ENCODE measurements around the gene TMED1.
"Not testable (repeated sequence)": the region's sequence is repeated elsewhere in the genome, so short reads cannot be mapped to it uniquely, and the experiment has no call there.

Gene TMED1

GRCh38 chr19:10835754-10836478 is at the start of gene TMED1:
TSS of gene TMED1 (minus strand) at chr19:10836212. CDS start at chr19:10836191, 21 bp downstream.
- peak within 1 kb of the TSS; percentile 91 for H3K9ac ChIP-seq (ENCODE audit: low read length)
- no peaks in the 10 kb centered on the region for H3K27me3 ChIP-seq (ENCODE audit: control insufficient read depth, insufficient read depth, low read length)
- H3K4me1 ChIP-seq (ENCODE audit: control insufficient read depth, insufficient read depth, low read length), result no peaks in the 10 kb centered on the region
- peaks cover 7% of the 10 kb centered on the region; the same call in 1 of the 2 replicates for H3K9me3 ChIP-seq (ENCODE audit: control insufficient read depth, insufficient read depth, low read depth, low read length)
- H3K4me3 ChIP-seq (ENCODE audit: low read depth, low read length), result peak within 1 kb of the TSS; percentile 80
- H3K36me3 ChIP-seq (ENCODE audit: control insufficient read depth, insufficient read depth, low read length), result peaks cover 26% of the 10 kb centered on the region
- H3K27ac ChIP-seq (ENCODE audit: low read depth, low read length), result peak within 1 kb of the TSS; percentile 99

- Histone ChIP-seq H3K27me3 (ENCODE audit: control insufficient read depth, insufficient read depth, low read length) (no peaks in the 10 kb centered on the region), H3K9me3 (ENCODE audit: control insufficient read depth, insufficient read depth, low read depth, low read length) (no peaks in the 10 kb centered on the region), H3K4me1 (ENCODE audit: control insufficient read depth, insufficient read depth, low read length) (peaks cover 64% of the 10 kb centered on the region), H3K4me3 (ENCODE audit: low read depth, low read length) (no peak overlapping the region), H3K9ac (ENCODE audit: low read length) (no peak overlapping the region), H3K27ac (ENCODE audit: low read depth, low read length) (no peak overlapping the region), H3K36me3 (ENCODE audit: control insufficient read depth, insufficient read depth, low read length) (no peaks in the 10 kb centered on the region)
Measured at GRCh38 chr19:10885201-10886169, 49.5 kb upstream of the TMED1 start.

GRCh38 chr19:10884274-10884673 is 48.3 kb upstream of the TMED1 start:
- Histone ChIP-seq H3K36me3 (ENCODE audit: control insufficient read depth, insufficient read depth, low read length) (no peaks in the 10 kb centered on the region), H3K9ac (ENCODE audit: low read length) (no peak overlapping the region), H3K27ac (ENCODE audit: low read depth, low read length) (no peak overlapping the region), H3K4me3 (ENCODE audit: low read depth, low read length) (no peak overlapping the region), H3K9me3 (ENCODE audit: control insufficient read depth, insufficient read depth, low read depth, low read length) (no peaks in the 10 kb centered on the region), H3K4me1 (ENCODE audit: control insufficient read depth, insufficient read depth, low read length) (peaks cover 75% of the 10 kb centered on the region), H3K27me3 (ENCODE audit: control insufficient read depth, insufficient read depth, low read length) (no peaks in the 10 kb centered on the region)

- peak overlapping the region; percentile 10; the same call in 1 of the 2 replicates for H3K4me3 ChIP-seq (ENCODE audit: low read depth, low read length)
- peak overlapping the region; percentile 40 for H3K9ac ChIP-seq (ENCODE audit: low read length)
- no peak overlapping the region for H3K27ac ChIP-seq (ENCODE audit: low read depth, low read length)
- no peaks in the 10 kb centered on the region for H3K9me3 ChIP-seq (ENCODE audit: control insufficient read depth, insufficient read depth, low read depth, low read length)
- no peaks in the 10 kb centered on the region for H3K36me3 ChIP-seq (ENCODE audit: control insufficient read depth, insufficient read depth, low read length)
- H3K27me3 ChIP-seq (ENCODE audit: control insufficient read depth, insufficient read depth, low read length), result no peaks in the 10 kb centered on the region
- peaks cover 59% of the 10 kb centered on the region for H3K4me1 ChIP-seq (ENCODE audit: control insufficient read depth, insufficient read depth, low read length)
Measured at GRCh38 chr19:10882108-10882457, 46.1 kb upstream of the TMED1 start.

GRCh38 chr19:10881403-10882107 is 45.5 kb upstream of the TMED1 start:
- no peaks in the 10 kb centered on the region for H3K27me3 ChIP-seq (ENCODE audit: control insufficient read depth, insufficient read depth, low read length)
- H3K9ac ChIP-seq (ENCODE audit: low read length), result peak overlapping the region; percentile 40
- no peaks in the 10 kb centered on the region for H3K36me3 ChIP-seq (ENCODE audit: control insufficient read depth, insufficient read depth, low read length)
- H3K4me3 ChIP-seq (ENCODE audit: low read depth, low read length), result peak overlapping the region; percentile 10; the same call in 1 of the 2 replicates
- H3K4me1 ChIP-seq (ENCODE audit: control insufficient read depth, insufficient read depth, low read length), result peaks cover 54% of the 10 kb centered on the region
- no peaks in the 10 kb centered on the region for H3K9me3 ChIP-seq (ENCODE audit: control insufficient read depth, insufficient read depth, low read depth, low read length)
- H3K27ac ChIP-seq (ENCODE audit: low read depth, low read length), result no peak overlapping the region

GRCh38 chr19:10878253-10878652 is 42.2 kb upstream of the TMED1 start:
- no peak overlapping the region for H3K4me3 ChIP-seq (ENCODE audit: low read depth, low read length)
- H3K9ac ChIP-seq (ENCODE audit: low read length), result no peak overlapping the region
- H3K9me3 ChIP-seq (ENCODE audit: control insufficient read depth, insufficient read depth, low read depth, low read length), result no peaks in the 10 kb centered on the region
- H3K36me3 ChIP-seq (ENCODE audit: control insufficient read depth, insufficient read depth, low read length), result no peaks in the 10 kb centered on the region
- H3K27ac ChIP-seq (ENCODE audit: low read depth, low read length), result peak overlapping the region; percentile 65; the same call in 1 of the 2 replicates
- H3K27me3 ChIP-seq (ENCODE audit: control insufficient read depth, insufficient read depth, low read length), result no peaks in the 10 kb centered on the region
- H3K4me1 ChIP-seq (ENCODE audit: control insufficient read depth, insufficient read depth, low read length), result peaks cover 42% of the 10 kb centered on the region

- not testable (repeated sequence) for H3K36me3 ChIP-seq (ENCODE audit: control insufficient read depth, insufficient read depth, low read length); H3K27me3 ChIP-seq (ENCODE audit: control insufficient read depth, insufficient read depth, low read length); H3K4me3 ChIP-seq (ENCODE audit: low read depth, low read length); H3K9me3 ChIP-seq (ENCODE audit: control insufficient read depth, insufficient read depth, low read depth, low read length); H3K27ac ChIP-seq (ENCODE audit: low read depth, low read length); H3K9ac ChIP-seq (ENCODE audit: low read length)
- peaks cover 39% of the 10 kb centered on the region for H3K4me1 ChIP-seq (ENCODE audit: control insufficient read depth, insufficient read depth, low read length)
Measured at GRCh38 chr19:10877608-10878007, 41.6 kb upstream of the TMED1 start.

GRCh38 chr19:10876459-10877240 is 40.6 kb upstream of the TMED1 start:
- Histone ChIP-seq H3K9me3 (ENCODE audit: control insufficient read depth, insufficient read depth, low read depth, low read length) (no peaks in the 10 kb centered on the region), H3K27ac (ENCODE audit: low read depth, low read length) (no peak overlapping the region), H3K4me1 (ENCODE audit: control insufficient read depth, insufficient read depth, low read length) (peaks cover 30% of the 10 kb centered on the region), H3K9ac (ENCODE audit: low read length) (peak overlapping the region; percentile 17), H3K36me3 (ENCODE audit: control insufficient read depth, insufficient read depth, low read length) (no peaks in the 10 kb centered on the region), H3K4me3 (ENCODE audit: low read depth, low read length) (no peak overlapping the region), H3K27me3 (ENCODE audit: control insufficient read depth, insufficient read depth, low read length) (no peaks in the 10 kb centered on the region)

GRCh38 chr19:10874024-10874423 is 38.0 kb upstream of the TMED1 start:
- Histone ChIP-seq H3K27ac (ENCODE audit: low read depth, low read length) (no peak overlapping the region), H3K36me3 (ENCODE audit: control insufficient read depth, insufficient read depth, low read length) (no peaks in the 10 kb centered on the region), H3K4me1 (ENCODE audit: control insufficient read depth, insufficient read depth, low read length) (peaks cover 7% of the 10 kb centered on the region), H3K27me3 (ENCODE audit: control insufficient read depth, insufficient read depth, low read length) (no peaks in the 10 kb centered on the region), H3K4me3 (ENCODE audit: low read depth, low read length) (no peak overlapping the region), H3K9ac (ENCODE audit: low read length) (no peak overlapping the region), H3K9me3 (ENCODE audit: control insufficient read depth, insufficient read depth, low read depth, low read length) (no peaks in the 10 kb centered on the region)

- peak overlapping the region; percentile 96 for H3K4me3 ChIP-seq (ENCODE audit: low read depth, low read length)
- no peaks in the 10 kb centered on the region for H3K9me3 ChIP-seq (ENCODE audit: control insufficient read depth, insufficient read depth, low read depth, low read length)
- H3K27me3 ChIP-seq (ENCODE audit: control insufficient read depth, insufficient read depth, low read length), result no peaks in the 10 kb centered on the region
- H3K36me3 ChIP-seq (ENCODE audit: control insufficient read depth, insufficient read depth, low read length), result no peaks in the 10 kb centered on the region
- H3K9ac ChIP-seq (ENCODE audit: low read length), result peak overlapping the region; percentile 50
- H3K27ac ChIP-seq (ENCODE audit: low read depth, low read length), result peak overlapping the region; percentile 76; the same call in 1 of the 2 replicates
- peaks cover 3% of the 10 kb centered on the region; the same call in 1 of the 2 replicates for H3K4me1 ChIP-seq (ENCODE audit: control insufficient read depth, insufficient read depth, low read length)
Measured at GRCh38 chr19:10872546-10873107, 36.6 kb upstream of the TMED1 start.

Measured in HUES6 (cell line).